CD4-positive, alpha-beta T cell treated with Interleukin-12 subunit alpha and Interleukin-12 subunit beta, for 1 hour (primary cell): ENCODE measurements around the gene MARCKSL1.

Source experiments
- DNase-seq: peaks from one replicate; pipeline ENCODE4 v3.0.0-alpha.2; 2020

Gene MARCKSL1

GRCh38 chr1:32352831-32353383 lies 16.9 kb upstream of the MARCKSL1 start:
- no peak for DNase-seq

- DNase-seq, result no peak
Observed at GRCh38 chr1:32352239-32352745, 16.3 kb upstream of the MARCKSL1 start.

GRCh38 chr1:32351399-32352238 lies 15.6 kb upstream of the MARCKSL1 start:
- peak; percentile 95 for DNase-seq

DNA sequence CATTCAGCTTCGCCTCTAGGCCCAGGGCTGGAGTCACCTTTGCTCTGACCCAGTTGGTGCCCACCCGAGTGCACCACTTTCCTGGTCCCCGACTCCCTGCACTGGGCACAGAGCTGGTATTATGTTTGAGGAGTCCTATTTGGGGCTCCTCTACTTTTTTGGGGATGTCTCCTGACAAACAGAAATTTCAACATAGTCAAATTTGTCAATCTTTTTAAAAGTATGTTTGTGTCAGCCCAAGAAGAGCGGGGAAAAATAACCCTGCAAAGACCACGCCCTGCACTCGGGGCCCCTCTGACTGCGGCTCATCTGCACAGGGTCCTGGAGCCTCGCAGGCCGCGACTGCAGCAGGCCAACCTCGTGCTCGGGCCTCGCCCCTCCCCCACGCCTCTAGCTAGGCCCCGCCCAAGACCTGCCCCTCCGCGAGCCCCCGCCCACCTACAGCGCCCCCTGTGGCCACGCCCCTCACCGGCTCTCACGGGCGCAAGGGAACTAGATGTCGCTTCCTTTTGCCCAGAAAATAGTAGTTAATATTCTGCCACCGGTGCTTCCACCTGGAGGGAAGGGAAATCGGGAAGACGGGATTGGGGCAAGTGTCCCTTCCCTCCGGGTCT lies 14.9 kb upstream of the MARCKSL1 start:
- no peak for DNase-seq

GRCh38 chr1:32349211-32349708 lies 13.2 kb upstream of the MARCKSL1 start:
- DNase-seq, result no peak

DNA sequence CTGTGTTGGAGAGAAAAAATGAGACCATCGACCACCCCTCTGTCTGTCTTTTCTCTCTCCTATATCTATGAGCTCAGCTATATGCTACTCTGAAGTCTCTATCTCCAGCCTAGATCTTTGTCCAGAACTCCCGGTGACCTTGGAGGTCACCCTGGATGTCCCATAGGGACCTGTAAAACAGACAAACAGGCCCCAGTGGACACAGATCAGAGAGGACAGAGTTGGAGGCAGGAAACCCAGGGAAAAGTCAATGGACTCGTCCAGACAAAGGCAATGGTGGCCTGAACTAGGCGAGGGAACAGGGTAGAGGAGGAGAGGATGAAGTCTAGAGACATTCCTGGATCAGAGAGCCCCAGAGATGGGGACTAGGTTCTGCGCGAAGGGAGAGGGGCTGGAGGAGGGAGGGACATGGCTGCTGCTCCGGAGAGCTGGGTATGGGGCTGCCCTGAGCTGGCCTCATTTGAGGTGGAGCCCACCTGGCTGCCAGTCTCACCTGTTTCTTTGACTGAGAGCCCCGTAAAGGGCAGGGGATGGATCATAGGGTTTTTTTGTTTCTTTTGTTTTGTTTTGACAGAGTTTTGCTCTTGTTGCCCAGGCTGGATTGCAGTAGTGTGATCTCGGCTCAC lies 10.6 kb upstream of the MARCKSL1 start:
- DNase-seq, result no peak

DNA sequence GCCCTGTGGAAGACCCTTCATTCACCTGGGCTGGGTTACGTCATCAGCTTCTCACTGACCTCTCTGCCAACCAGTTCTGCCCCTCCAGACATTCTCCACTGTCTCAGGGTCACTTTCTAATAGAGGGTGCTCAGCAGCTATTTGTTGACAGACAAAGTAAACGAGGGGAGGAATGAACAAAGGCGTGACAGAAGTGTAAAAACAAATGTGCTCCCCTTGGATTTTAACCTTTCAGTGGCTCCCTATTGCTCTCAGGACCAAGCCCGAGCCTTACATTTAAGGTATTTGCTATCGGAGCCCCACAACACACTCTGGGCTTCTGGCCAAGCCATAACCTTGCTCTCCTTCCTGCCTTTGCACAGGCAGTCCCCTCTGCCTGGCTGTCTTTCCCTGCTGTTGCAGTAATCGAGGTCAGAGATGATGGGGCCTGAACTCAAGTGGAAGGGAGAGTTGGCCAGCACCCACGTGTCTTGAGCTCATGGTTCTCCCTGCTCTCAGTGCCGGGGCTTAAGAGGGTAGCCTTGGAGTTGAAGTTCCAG lies 9.3 kb upstream of the MARCKSL1 start:
- no peak for DNase-seq

DNA sequence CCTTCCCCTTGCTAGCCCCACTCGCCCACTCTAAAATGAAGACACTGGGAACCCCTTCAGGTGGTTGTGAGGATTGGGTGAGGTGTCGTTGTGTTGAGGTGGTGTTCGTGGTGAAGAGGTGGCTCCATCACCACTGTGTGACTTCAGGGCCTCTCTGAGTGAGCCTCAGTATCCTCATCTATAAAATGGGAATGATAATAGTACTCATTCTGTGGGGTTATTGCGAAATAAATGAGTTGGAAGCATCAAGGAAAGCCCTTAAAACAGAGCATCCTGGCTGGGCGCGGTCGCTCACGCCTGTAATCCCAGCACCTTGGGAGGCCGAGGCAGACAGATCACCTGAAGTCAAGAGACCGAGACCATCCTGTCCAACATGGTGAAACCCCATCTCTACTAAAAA lies 6.7 kb upstream of the MARCKSL1 start:
- no peak for DNase-seq

- no peak for DNase-seq
Observed at GRCh38 chr1:32341971-32342370, 5.9 kb upstream of the MARCKSL1 start.

DNA sequence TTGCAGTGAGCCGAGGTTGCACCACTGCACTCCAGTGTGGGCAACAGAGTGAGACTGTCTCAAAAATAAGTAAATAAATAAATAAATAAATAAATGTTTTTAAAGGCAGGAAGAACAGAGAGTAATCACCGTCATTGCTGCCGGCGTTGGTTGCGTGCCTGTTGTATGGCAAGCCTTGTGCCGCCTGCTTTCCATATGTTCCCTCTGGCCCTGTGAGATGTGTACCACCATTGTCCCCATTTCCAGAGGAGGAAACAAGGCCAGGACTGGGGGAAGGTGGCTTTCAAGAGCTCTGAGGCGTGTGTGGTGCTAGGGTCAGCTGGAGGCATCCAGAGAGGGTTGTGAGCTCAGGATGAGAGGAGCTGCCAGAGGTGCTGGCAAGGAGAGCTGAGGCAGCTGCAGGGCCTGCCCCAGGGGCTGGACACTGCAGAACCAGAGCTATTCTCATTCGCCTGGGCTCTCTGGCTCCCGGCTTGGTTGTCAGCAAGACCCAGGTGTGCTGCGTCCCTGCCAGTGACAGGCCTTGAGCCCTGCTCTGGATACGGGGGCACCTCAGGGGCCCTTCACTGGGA lies 5.2 kb upstream of the MARCKSL1 start:
- DNase-seq, result no peak

DNA sequence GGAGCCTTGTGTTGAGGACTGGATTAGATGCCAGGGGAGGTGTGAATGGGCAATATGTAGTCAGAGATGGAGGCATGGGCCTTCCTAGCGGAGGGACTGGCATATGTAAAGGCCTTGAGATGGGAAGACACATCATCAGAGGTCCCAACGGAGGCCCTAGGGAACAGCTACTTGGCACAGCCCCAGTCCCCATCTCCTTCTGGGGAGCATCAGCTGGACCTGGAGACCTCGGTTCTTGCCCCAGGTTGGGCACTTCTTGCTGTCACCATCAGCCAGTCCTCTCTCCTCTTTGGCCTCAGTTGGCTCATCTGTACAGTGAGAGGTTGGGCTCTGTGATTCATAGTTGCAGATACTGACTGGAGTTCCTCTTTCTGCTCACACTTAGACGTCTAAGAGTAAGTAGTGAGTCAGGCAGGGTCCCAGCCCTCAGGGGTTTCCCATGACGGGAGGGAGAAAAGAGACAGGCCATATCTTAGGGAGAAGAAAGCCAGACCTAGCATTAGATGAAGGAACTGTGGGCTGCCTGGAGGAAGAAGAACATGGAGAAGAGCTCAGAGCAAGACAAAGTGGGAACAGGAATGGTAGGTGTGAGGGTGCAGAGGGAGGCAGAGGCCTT lies 3.4 kb upstream of the MARCKSL1 start:
- no peak for DNase-seq

DNA sequence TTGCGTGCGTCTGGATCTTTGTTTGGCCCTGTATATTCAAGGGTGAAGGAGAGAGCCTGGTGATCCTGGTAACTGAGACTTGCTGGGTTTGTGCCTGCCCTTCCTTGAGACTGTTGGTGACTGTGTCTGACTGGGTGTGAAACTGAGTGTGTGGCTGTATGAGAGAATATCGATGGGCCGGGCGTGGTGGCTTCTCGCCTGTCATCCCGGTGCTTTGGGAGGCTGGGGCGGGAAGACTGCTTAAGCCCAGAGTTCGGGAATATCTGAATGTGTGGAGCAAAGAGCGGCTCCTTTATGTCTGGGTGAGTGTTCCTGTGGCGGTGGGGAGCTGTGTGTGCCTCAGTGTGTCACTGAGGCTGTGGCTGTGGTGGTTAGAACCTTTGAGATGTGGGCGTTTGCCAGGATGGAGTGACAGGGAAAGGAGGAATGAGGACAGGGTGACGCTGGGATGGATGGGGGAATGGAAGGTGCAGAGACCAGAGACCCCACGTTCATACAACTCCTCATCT lies 2.7 kb upstream of the MARCKSL1 start:
- no peak for DNase-seq

DNA sequence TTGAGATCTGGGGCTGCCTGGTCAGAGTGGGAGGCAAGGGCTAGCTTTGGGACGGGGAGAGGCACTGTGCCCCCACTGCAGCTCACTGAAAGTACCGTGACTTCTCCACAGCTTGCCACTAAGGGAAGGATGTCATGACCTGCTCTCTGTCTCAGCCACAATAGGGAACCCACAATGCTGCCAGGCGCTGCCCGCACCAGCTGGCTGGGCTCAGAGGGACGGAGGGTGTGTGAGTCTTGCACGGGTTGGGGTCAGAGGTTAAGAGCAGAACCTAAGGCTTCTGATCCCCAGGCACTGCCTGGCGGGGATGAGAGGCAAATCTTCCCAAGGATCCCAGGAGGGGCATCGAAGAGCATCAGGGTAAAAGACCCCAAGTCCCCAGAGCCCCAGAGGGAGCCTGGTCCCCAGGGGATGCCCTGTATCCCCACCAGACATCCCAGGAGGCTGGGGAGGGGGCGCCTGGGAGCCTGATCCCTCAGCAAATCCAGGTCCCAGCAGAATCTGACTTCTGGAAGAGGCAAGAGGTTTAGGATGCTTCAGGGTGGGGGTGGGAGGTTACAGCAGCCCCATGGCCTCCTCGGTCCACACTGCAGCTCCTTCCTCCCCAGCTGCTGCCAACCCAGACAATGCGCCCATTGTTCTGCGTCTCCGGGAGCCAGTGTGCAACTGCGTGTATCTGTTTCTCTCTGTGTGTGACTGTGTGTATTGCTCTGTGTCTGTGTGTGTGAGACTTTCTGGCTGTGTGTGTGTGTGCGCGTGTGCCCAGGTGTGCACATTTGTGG lies 2.0 kb upstream of the MARCKSL1 start:
- DNase-seq, result peak; percentile 39

- DNase-seq, result peak; percentile 78
Observed at GRCh38 chr1:32336963-32337675, 1.1 kb upstream of the MARCKSL1 start.

GRCh38 chr1:32336591-32336932 lies 529 bp upstream of the MARCKSL1 start:
- no peak for DNase-seq

DNA sequence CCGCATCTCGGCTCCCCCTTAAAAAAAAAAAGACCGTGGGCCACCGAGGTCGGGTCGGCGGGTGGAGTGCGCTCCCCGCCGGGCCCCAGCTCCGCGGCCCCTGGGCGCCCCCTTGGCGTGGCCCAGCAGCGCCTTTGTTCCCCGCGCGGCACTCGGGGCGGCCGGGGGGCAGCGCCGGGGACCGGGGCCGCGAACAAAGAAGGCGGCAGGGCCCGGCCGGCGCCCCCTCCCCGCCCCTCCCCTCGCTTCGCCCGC lies 571 bp downstream of the MARCKSL1 start:
- DNase-seq, result no peak

DNA sequence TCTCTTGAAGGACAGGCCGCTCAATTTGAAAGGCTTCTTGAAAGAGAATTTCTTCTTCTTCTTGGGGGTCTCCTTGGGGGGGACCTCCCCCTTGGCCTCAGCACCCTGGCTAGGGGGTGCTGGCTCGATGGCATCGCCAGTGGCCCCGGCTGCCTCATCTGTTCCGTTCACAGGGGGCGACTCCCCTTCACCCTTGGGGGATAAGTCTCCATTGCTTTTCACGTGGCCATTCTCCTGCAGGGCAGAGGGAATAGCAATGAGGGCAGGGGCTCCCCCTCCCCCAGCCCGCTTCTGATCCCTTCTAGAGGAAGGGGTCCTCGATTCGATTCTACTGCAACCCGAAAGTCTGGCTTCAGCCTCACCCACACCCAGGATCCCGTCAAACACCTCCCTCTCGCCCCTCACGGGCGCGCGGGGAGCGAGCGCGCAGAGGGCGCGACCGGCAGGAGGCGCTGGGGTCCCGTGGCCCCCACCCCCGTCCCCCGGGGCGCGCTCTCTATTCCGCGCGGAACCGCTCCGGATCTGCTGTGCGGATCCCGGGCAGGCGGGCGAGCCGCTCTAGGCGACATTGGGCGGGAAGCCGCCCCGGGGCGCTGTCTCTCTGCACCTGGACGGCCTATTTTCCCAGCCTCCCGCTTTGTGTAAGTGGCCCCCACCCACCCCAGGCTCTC lies 1.0 kb downstream of the MARCKSL1 start:
- peak; percentile 75 for DNase-seq

DNA sequence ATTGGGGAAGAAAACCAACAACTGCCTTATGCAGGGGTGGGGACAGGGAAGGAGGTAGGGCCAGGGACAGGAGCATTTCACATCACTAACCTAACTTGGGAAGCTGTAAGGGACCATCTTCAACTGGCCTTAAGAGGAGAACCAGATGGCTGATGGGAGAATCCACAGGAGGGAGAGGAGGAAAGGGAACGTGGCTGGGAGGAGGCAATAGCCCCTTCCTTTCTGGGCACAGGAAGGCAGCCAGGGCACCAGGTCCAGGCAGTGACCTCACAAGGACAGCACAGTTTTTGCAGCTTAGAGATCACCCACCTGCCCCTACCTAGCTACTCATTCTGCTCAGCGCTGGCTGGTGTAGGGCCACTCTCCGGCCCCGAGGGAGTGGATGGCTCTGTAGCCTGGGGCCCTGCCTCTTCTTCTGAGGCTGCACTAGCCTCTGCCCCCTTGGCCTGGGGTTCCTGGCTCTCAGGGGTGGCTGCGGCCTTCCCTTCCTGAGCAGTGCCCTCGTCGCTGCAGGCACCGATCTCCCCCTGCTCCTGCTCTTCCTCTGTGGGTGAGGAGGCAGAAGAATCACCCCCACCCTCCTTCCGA lies 1.7 kb downstream of the MARCKSL1 start:
- no peak for DNase-seq

- no peak for DNase-seq
Observed at GRCh38 chr1:32333251-32333963, 2.6 kb downstream of the MARCKSL1 start.
